ENCODE results near the gene PRICKLE4. TPM values are rescaled to one million over a fixed set of nuclear protein-coding genes. Genes with fewer than 3 reads are reported as not detected.

PRICKLE4 gene
- total and polyA plus RNA-seq, 2 of the 8 experiments (the other 6 are each of a cell fraction or from before 2014, with no cell fraction given) = 0.32 to 1.4 TPM

GRCh38 chr6:41811095-41811494, 30.5 kb downstream of the PRICKLE4 start:
- H3K23ac ChIP-seq (ENCODE audit: insufficient read length) = no peak overlapping the region
- H3K4ac ChIP-seq (replicated peaks; ENCODE audit: insufficient read length, low read depth, low read length) = no peak overlapping the region
- POLR2A ChIA-PET (ENCODE audit: partially characterized antibody) = no interaction called here
- H3K23me2 ChIP-seq (ENCODE audit: low read depth, low read length) = no peaks in the 10 kb centered on the region
- H3K27me3 ChIP-seq (replicated peaks in 1 of 4; ENCODE audit: control insufficient read depth in 3 of 4, extremely low read depth in 1 of 4, insufficient read depth in 3 of 4, low read length in 3 of 4) = no peaks in the 10 kb centered on the region
- H2AK5ac ChIP-seq (ENCODE audit: low read depth, low read length) = no peak overlapping the region
- H3K36me3 ChIP-seq (ENCODE audit: control insufficient read depth in 2 of 4, insufficient read depth in 4 of 4, low read length in 3 of 4) = peaks cover 0 to 5% (median 2%) of the 10 kb centered on the region in 4 experiments; a peak in 4 of 8 replicates
- no peak overlapping the region for H4K8ac ChIP-seq (ENCODE audit: extremely low read depth, insufficient read depth, low read length)
- no peak for FAIRE-seq
- H4K20me1 ChIP-seq (replicated peaks in 1 of 2; ENCODE audit: control insufficient read depth in 1 of 2, insufficient read depth in 2 of 2, low read length in 2 of 2) = peaks cover 0 to 4% of the 10 kb centered on the region in 2 experiments
- H2BK12ac ChIP-seq (ENCODE audit: low read depth, low read length) = no peak overlapping the region
- no peak overlapping the region for H2BK120ac ChIP-seq (replicated peaks; ENCODE audit: low read depth, low read length)
- H3K4me3 ChIP-seq (ENCODE audit: extremely low read depth in 1 of 4, insufficient read depth in 2 of 4, low read depth in 3 of 4, low read length in 4 of 4) = no peak overlapping the region
- H4K91ac ChIP-seq (replicated peaks; ENCODE audit: insufficient read length, low read length) = no peak overlapping the region
- no peak overlapping the region for H3K14ac ChIP-seq (ENCODE audit: insufficient read length)
- H3K18ac ChIP-seq (ENCODE audit: extremely low read depth, low read length) = no peak overlapping the region
- no peak overlapping the region for H3K56ac ChIP-seq (replicated peaks; ENCODE audit: insufficient read length, low read depth, low read length)
- H2BK20ac ChIP-seq (ENCODE audit: low read length) = no peak overlapping the region
- H3K4me2 ChIP-seq (ENCODE audit: insufficient read depth in 1 of 2, low read depth in 2 of 2, low read length in 2 of 2) = no peak overlapping the region
- no peaks in the 10 kb centered on the region for H3K4me1 ChIP-seq (replicated peaks in 1 of 4; ENCODE audit: control insufficient read depth in 3 of 4, insufficient read depth in 4 of 4, low read length in 3 of 4)
- WGBS, 2 experiments (ENCODE audit: extremely low coverage in 1 of 2, insufficient coverage in 1 of 2, insufficient read length in 1 of 2, insufficient replicate concordance in 2 of 2, low coverage in 1 of 2, low lambda C conversion rate in 2 of 2, missing lambda C conversion rate in 1 of 2) = 86% methylated on average over 3 of the region's 3 CpGs; no CpG with 5 or more reads in 1 of the 2 experiments
- no peak overlapping the region for H2BK15ac ChIP-seq (ENCODE audit: low read length)
- no peak overlapping the region for H3K27ac ChIP-seq (ENCODE audit: low read depth, low read length)
- DNase-seq (ENCODE audit: low read depth in 1 of 2, low spot score in 2 of 2) = no peak
- no peak overlapping the region for H2BK5ac ChIP-seq (ENCODE audit: low read depth, low read length)
- no peaks in the 10 kb centered on the region for H3K79me2 ChIP-seq (ENCODE audit: control insufficient read depth in 1 of 2, insufficient read depth in 2 of 2, low read length in 2 of 2)
- no peak overlapping the region for H2AFZ ChIP-seq (ENCODE audit: low read length)
- no peak overlapping the region for H3K9ac ChIP-seq (replicated peaks in 1 of 4; ENCODE audit: extremely low read depth in 1 of 4, low read depth in 3 of 4, low read length in 3 of 4)
- H4K5ac ChIP-seq (ENCODE audit: insufficient read length, low read depth, low read length) = no peak overlapping the region
- CTCF ChIA-PET (ENCODE audit: partially characterized antibody) = interaction anchor here (1.5 kb wide), 1 partner anchor 10 kb away, joined by 7 read pairs; no protein-coding TSS in a partner anchor
- H3K9me3 ChIP-seq (ENCODE audit: insufficient read depth in 2 of 2, low read depth in 1 of 2, low read length in 1 of 2) = no peaks in the 10 kb centered on the region
- H3K79me1 ChIP-seq (ENCODE audit: low read depth, low read length) = no peaks in the 10 kb centered on the region
- no peak for TF ChIP-seq SP1 (IDR thresholded peaks at IDR 0.05; ENCODE audit: low read depth, low read length)
